Gastroesophageal sphincter (tissue), 3 donors: ENCODE results near the gene QPRT.
A peak's percentile ranks its signal among the peaks of the same experiment; 100 is the strongest.

Experiments used
- POLR2A ChIP-seq, 2 donors: fragments of 450-650 bp; IDR thresholded peaks; one replicate each; pipeline ENCODE4 v1.6.1; 2017; ENCODE audit warnings: antibody characterized with exemption in 2 of 2, mild to moderate bottlenecking in 2 of 2, moderate library complexity in 1 of 2
- POLR2AphosphoS5 ChIP-seq: sonication (generic); formaldehyde crosslinking; IDR thresholded peaks from one replicate; pipeline ENCODE4 v1.6.1; 2017; ENCODE audit warnings: antibody characterized with exemption
- TF ChIP-seq, protein P1 (sequence below), 4 experiments: fragments of 200-600 bp in 2 of 4; fragments of 450-650 bp in 2 of 4; sonication (generic) in 1 of 4; IDR thresholded peaks; one replicate each; pipeline ENCODE4 v1.5.1; 2017 to 2019; ENCODE audit warnings: antibody characterized with exemption in 4 of 4, mild to moderate bottlenecking in 2 of 4, moderate library complexity in 2 of 4

DNA sequence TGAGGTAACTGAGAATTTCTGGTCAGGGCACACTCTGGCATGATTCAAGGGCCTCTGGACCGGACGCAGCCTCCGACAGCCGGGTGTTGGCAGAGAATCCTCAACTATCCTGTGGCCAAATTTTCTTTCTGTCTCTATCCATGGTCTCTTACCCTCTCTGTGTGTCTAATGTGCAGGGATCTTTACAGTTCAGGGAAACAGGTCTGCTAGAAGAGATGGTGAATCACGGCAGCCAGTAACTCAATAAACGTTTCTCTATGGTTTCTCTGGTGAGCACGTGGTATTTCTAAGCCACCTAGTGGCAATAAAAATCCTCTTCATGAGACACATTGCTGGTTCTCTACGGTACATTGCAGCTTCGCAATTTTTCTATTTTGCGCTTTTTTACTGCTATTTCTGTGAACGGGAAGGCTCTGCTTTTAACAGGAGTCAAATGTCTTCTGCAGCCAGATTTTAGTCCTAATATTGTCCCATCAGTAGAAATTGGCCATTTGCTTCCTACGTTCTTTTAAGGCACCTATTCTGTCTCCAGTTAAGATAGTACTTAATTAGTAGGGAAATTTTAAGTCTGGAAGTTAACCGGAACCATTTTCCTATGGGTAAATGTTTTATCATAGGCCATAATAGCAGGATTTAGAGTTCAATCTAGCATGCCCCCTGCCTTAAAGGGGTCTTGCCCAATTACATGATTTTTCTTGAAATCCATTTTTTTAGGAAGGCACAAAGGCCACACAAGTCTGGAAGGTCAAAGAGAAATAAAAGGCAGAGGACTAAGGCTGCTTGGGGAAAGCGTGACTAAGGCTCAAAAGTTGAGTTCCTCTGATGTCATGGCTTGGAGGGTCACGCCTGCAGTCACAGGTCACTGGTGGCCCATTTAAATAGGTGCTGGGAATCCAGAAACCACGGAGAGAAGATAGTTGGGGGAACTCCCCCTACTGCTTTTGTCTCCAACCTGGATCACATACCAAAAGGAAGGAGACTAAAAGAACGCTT lies 31.5 kb downstream of the QPRT start:
- TF ChIP-seq, protein P1, sequence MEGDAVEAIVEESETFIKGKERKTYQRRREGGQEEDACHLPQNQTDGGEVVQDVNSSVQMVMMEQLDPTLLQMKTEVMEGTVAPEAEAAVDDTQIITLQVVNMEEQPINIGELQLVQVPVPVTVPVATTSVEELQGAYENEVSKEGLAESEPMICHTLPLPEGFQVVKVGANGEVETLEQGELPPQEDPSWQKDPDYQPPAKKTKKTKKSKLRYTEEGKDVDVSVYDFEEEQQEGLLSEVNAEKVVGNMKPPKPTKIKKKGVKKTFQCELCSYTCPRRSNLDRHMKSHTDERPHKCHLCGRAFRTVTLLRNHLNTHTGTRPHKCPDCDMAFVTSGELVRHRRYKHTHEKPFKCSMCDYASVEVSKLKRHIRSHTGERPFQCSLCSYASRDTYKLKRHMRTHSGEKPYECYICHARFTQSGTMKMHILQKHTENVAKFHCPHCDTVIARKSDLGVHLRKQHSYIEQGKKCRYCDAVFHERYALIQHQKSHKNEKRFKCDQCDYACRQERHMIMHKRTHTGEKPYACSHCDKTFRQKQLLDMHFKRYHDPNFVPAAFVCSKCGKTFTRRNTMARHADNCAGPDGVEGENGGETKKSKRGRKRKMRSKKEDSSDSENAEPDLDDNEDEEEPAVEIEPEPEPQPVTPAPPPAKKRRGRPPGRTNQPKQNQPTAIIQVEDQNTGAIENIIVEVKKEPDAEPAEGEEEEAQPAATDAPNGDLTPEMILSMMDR (IDR thresholded peaks at IDR 0.05), result peak; percentile 48 to 72 (median 63)
- TF ChIP-seq POLR2A (IDR thresholded peaks at IDR 0.05) (no peak), POLR2AphosphoS5 (no peak)
